OCI-LY7 (cell line): ENCODE results near the gene FASTKD2. TPM values are rescaled to one million over a fixed set of nuclear protein-coding genes. Genes with fewer than 3 reads are reported as not detected.

Experiments
- BruUV-seq: library from RNA; stranded (reverse); fragments of 400-500 nt; replicated peaks from 2 replicates; lab custom pipeline; 2021; lab: Mats Ljungman, UMichigan
- CTCF ChIA-PET: fragments of 300-600 bp; sonication (Branson Sonifier 250); formaldehyde crosslinking; loops from one replicate; lab custom pipeline; 2022; ENCODE audit warnings: antibody characterized with exemption; ENCODE audit not compliant: unreplicated experiment; lab: Charles Lee
- POLR2A ChIA-PET: fragments of 300-600 bp; sonication (Branson Sonifier 250); formaldehyde crosslinking; loops from one replicate; lab custom pipeline; 2022; ENCODE audit warnings: antibody characterized with exemption; lab: Charles Lee
- DNase-seq: peaks from one replicate; pipeline ENCODE4 v3.0.0-alpha.2; 2015; ENCODE audit warnings: low spot score
- H2AFZ ChIP-seq: fragments of 200-600 bp; sonication (generic), shearing (Covaris generic); 2 replicates; pipeline ENCODE4 v1.6.1; 2014; ENCODE audit warnings: mild to moderate bottlenecking, antibody characterized with exemption, low read length, moderate library complexity
- H3K27ac ChIP-seq: fragments of 200-600 bp; sonication (generic); 2 replicates; pipeline ENCODE4 v1.5.1; 2014; ENCODE audit warnings: mixed run types, low read depth, mild to moderate bottlenecking, moderate library complexity, low read length, inconsistent platforms; ENCODE audit not compliant: poor library complexity, severe bottlenecking
- H3K36me3 ChIP-seq: fragments of 200-600 bp; sonication (generic); 2 replicates; pipeline ENCODE4 v1.6.1; 2014; ENCODE audit warnings: mild to moderate bottlenecking, antibody characterized with exemption, low read length, moderate library complexity, mixed read lengths; ENCODE audit not compliant: insufficient read depth
- H3K4me1 ChIP-seq: fragments of 200-600 bp; sonication (generic); 2 replicates; pipeline ENCODE4 v1.5.1; 2014; ENCODE audit warnings: mild to moderate bottlenecking, low read length; ENCODE audit not compliant: insufficient read depth, poor library complexity, severe bottlenecking
- H3K4me2 ChIP-seq: fragments of 200-600 bp; sonication (generic); 2 replicates; pipeline ENCODE4 v1.6.1; 2014; ENCODE audit warnings: mild to moderate bottlenecking, low read length
- H3K4me3 ChIP-seq: fragments of 200-600 bp; sonication (generic); 2 replicates; pipeline ENCODE4 v1.5.1; 2014; ENCODE audit warnings: mild to moderate bottlenecking, low read depth, low read length; ENCODE audit not compliant: poor library complexity, severe bottlenecking
- H3K79me2 ChIP-seq: fragments of 200-600 bp; sonication (generic); 2 replicates; pipeline ENCODE4 v1.6.1; 2016; ENCODE audit warnings: low read depth, mild to moderate bottlenecking, low read length, moderate library complexity, mixed read lengths; ENCODE audit not compliant: insufficient read depth
- H3K9me2 ChIP-seq: fragments of 200-600 bp; sonication (generic); 2 replicates; pipeline ENCODE4 v1.6.1; 2016; ENCODE audit warnings: mild to moderate bottlenecking, low read length, mixed read lengths; ENCODE audit not compliant: insufficient read depth
- H3K9me3 ChIP-seq: fragments of 200-600 bp; sonication (generic); 2 replicates; pipeline ENCODE4 v1.6.1; 2014; ENCODE audit warnings: mild to moderate bottlenecking, mixed run types, low read length, mixed read lengths
- H4K20me1 ChIP-seq: fragments of 200-600 bp; sonication (generic); 2 replicates; pipeline ENCODE4 v1.6.1; 2014; ENCODE audit warnings: mild to moderate bottlenecking, antibody characterized with exemption, low read length, moderate library complexity, mixed read lengths; ENCODE audit not compliant: insufficient read depth
- CTCF ChIP-seq: fragments of 200-600 bp; sonication (generic); conservative IDR thresholded peaks from 2 replicates; pipeline ENCODE4 v1.5.1; 2014; ENCODE audit warnings: mild to moderate bottlenecking, antibody characterized with exemption, low read length, moderate library complexity, mixed read lengths
- EZH2phosphoT487 ChIP-seq: fragments of 200-600 bp; sonication (generic); IDR thresholded peaks from 2 replicates; pipeline ENCODE4 v1.6.1; 2018; ENCODE audit warnings: low read depth, borderline replicate concordance, mild to moderate bottlenecking, mixed run types, antibody characterized with exemption, low read length, moderate library complexity, mixed read lengths
- intact Hi-C: fragments of 100-400 bp; cut with micrococcal nuclease; formaldehyde crosslinking; loops from one replicate; pipeline ENCODE4 v1.10.0; 2022; ENCODE audit not compliant: unreplicated experiment
- total RNA-seq, 2 experiments: library from RNA; depleted of rRNA in 1 of 2; stranded (reverse); fragments of >200 nt in 1 of 2; shearing (Covaris generic) in 1 of 2; gene quantifications; 2 replicates each; pipeline ENCODE4 v1.2.3, GENCODE V29; 2014 to 2022

FASTKD2 gene
- total RNA-seq, 2 experiments from 2014 or later: 17.0 to 20.9 TPM

DNA sequence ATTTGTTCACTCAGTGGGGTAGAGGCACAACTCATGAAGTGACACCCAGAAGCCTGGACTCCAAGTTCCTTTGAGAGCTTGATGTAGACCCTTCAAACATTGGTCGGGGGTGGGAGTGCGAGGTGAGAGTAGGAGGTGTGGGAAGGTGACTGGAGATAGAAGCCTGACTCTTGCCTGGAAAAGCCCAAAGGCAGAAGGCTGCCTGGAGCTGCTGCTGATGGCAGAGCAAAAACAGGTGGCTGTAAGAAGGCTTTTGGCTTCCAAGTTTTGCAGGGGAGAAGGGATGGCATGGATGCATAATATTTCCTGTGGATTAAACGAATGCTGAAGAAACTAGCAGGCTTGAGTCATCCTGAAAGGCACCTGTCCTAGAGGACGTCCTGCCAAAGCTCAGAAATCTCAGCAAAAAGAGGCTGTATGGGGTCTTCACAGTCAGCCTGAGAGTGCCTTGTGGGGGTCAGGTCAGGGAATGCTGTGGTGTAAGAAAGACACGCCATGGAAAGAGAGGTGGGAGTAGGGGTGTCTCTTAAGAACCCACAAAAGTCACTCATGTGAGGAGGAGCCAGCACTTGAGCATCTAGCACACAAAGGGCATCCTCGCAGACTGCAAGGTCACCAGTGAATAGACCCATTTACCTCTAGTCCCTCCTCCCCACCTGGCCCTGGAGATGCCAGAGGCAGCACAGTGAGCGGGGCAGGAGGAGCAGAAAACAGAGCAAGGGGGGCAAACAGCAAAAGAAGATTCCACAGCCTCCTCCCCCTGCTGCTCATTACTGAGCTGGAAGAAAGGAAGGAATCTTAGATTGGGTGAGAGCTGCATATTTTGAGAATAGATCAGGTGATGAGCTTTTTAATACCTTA lies 37.5 kb downstream of the FASTKD2 start:
- Histone ChIP-seq H3K27ac (no peak overlapping the region), H3K4me2 (no peak overlapping the region), H2AFZ (no peak overlapping the region), H3K79me2 (no peaks in the 10 kb centered on the region), H3K4me3 (no peak overlapping the region), H3K9me3 (no peaks in the 10 kb centered on the region), H4K20me1 (no peaks in the 10 kb centered on the region), H3K9me2 (no peaks in the 10 kb centered on the region), H3K36me3 (no peaks in the 10 kb centered on the region), H3K4me1 (no peaks in the 10 kb centered on the region)
- CTCF ChIA-PET: no interaction called here
- POLR2A ChIA-PET: interaction anchor here (0.5 to 0.8 kb wide), 2 partner anchors 12 to 133 kb away, joined by 3 read pairs; no protein-coding TSS in a partner anchor
- intact Hi-C loops: no loop called here
- TF ChIP-seq CTCF (no peak), EZH2phosphoT487 (no peak)
- DNase-seq: no peak
- no TSS peak for BruUV-seq

DNA sequence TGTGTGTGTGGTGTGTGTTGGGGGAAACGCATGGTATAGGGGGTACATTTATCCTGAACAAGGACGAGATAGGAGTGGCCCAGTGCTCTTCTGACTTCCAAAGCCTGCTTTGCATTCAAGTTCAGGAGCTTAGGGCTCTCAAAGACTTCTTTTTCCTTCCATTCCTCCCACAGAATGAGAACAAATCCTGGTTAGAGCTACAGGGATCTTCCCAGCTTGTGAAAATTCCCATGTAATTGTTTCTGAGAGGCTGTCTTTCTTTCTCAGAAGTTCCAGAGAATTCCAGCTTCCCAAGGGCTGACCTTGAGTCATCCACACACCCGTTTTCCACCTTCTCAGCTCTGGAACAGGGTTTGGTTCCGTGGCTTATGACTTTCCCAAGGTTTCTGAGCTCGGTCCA lies 38.9 kb downstream of the FASTKD2 start:
- no peak for DNase-seq
- Histone ChIP-seq H3K9me3 (no peaks in the 10 kb centered on the region), H3K4me2 (no peak overlapping the region), H3K36me3 (no peaks in the 10 kb centered on the region), H3K27ac (no peak overlapping the region), H4K20me1 (no peaks in the 10 kb centered on the region), H3K79me2 (no peaks in the 10 kb centered on the region), H2AFZ (no peak overlapping the region), H3K4me1 (no peaks in the 10 kb centered on the region), H3K4me3 (no peak overlapping the region), H3K9me2 (no peaks in the 10 kb centered on the region)
- intact Hi-C loops: no loop called here
- POLR2A ChIA-PET: interaction anchor here (0.7 to 0.9 kb wide), 3 partner anchors 9 to 40 kb away, joined by 3 to 5 read pairs (median 3); no protein-coding TSS in a partner anchor
- BruUV-seq: no TSS peak
- CTCF ChIA-PET: no interaction called here
- TF ChIP-seq CTCF (no peak), EZH2phosphoT487 (no peak)
